Cardiac muscle cell (in vitro differentiated cells and primary cell): Measurements from ENCODE around the gene NOTCH3. TPM values are rescaled to one million over a fixed set of nuclear protein-coding genes. Genes with fewer than 3 reads are reported as not detected.

Source experiments
- DNase-seq, 2 donors: peaks; one replicate each; pipeline versions ENCODE4 v3.0.0 to v3.0.0-alpha.2; 2010 to 2017; ENCODE audit warnings: low read depth in 1 of 2, low spot score in 1 of 2
- H3K27ac ChIP-seq: fragments of 200-600 bp; sonication (generic); 2 replicates; pipeline ENCODE4 v1.5.1; 2016
- H3K27me3 ChIP-seq: fragments of 200-600 bp; sonication (generic); 2 replicates; pipeline ENCODE4 v1.6.0; 2016; ENCODE audit warnings: control low read depth
- H3K36me3 ChIP-seq: fragments of 200-600 bp; sonication (generic); 2 replicates; pipeline ENCODE4 v1.5.1; 2016; ENCODE audit warnings: control low read depth
- H3K4me1 ChIP-seq: fragments of 200-600 bp; sonication (generic); 2 replicates; pipeline ENCODE4 v1.8.1; 2017; ENCODE audit warnings: low read depth, mild to moderate bottlenecking, mixed run types
- H3K4me3 ChIP-seq: fragments of 200-600 bp; sonication (generic); 2 replicates; pipeline ENCODE4 v1.5.1; 2016; ENCODE audit warnings: mild to moderate bottlenecking
- H3K9me3 ChIP-seq: fragments of 200-600 bp; sonication (generic); 2 replicates; pipeline ENCODE4 v1.5.1; 2017; ENCODE audit warnings: low read depth, mild to moderate bottlenecking, control low read depth
- polyA plus RNA-seq: library from polyadenylated mRNA; unstranded; fragments of >200 nt; fragmentation: Nextera tagmentation; extraction: Ambion mirVana; gene quantifications from 2 replicates; pipeline ENCODE4 v1.2.1, GENCODE V29; 2016
- total RNA-seq: library from RNA; depleted of rRNA; stranded (reverse); fragments of >200 nt; gene quantifications from 2 replicates; pipeline ENCODE4 v1.2.3, GENCODE V29; 2016
- TF ChIP-seq, protein P1 (sequence below): IDR thresholded peaks from 2 replicates; pipeline ENCODE4 v1.5.1; 2012; ENCODE audit warnings: low read depth, mild to moderate bottlenecking, low read length

Gene NOTCH3
- total and polyA plus RNA-seq, 2 experiments from 2014 or later = 19.9 to 40.4 TPM

GRCh38 chr19:15244106-15244803 is 43.5 kb upstream of the NOTCH3 start:
- peaks cover 47% of the 10 kb centered on the region for H3K36me3 ChIP-seq
- H3K27me3 ChIP-seq = no peaks in the 10 kb centered on the region
- no peak overlapping the region for H3K4me3 ChIP-seq
- TF ChIP-seq, protein P1, sequence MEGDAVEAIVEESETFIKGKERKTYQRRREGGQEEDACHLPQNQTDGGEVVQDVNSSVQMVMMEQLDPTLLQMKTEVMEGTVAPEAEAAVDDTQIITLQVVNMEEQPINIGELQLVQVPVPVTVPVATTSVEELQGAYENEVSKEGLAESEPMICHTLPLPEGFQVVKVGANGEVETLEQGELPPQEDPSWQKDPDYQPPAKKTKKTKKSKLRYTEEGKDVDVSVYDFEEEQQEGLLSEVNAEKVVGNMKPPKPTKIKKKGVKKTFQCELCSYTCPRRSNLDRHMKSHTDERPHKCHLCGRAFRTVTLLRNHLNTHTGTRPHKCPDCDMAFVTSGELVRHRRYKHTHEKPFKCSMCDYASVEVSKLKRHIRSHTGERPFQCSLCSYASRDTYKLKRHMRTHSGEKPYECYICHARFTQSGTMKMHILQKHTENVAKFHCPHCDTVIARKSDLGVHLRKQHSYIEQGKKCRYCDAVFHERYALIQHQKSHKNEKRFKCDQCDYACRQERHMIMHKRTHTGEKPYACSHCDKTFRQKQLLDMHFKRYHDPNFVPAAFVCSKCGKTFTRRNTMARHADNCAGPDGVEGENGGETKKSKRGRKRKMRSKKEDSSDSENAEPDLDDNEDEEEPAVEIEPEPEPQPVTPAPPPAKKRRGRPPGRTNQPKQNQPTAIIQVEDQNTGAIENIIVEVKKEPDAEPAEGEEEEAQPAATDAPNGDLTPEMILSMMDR = no peak
- no peak overlapping the region for H3K27ac ChIP-seq
- DNase-seq = no peak
- H3K9me3 ChIP-seq = no peaks in the 10 kb centered on the region
- H3K4me1 ChIP-seq = no peaks in the 10 kb centered on the region

- H3K4me3 ChIP-seq = no peak overlapping the region
- no peaks in the 10 kb centered on the region for H3K27me3 ChIP-seq
- DNase-seq = no peak
- H3K36me3 ChIP-seq = peaks cover 52% of the 10 kb centered on the region
- no peaks in the 10 kb centered on the region for H3K9me3 ChIP-seq
- no peaks in the 10 kb centered on the region for H3K4me1 ChIP-seq
- no peak overlapping the region for H3K27ac ChIP-seq
- TF ChIP-seq, protein P1 = no peak
Observed at GRCh38 chr19:15243236-15243957, 42.6 kb upstream of the NOTCH3 start.

- Histone ChIP-seq H3K4me1 (no peaks in the 10 kb centered on the region), H3K27ac (no peak overlapping the region), H3K4me3 (no peak overlapping the region), H3K9me3 (no peaks in the 10 kb centered on the region), H3K27me3 (no peaks in the 10 kb centered on the region), H3K36me3 (peaks cover 44% of the 10 kb centered on the region)
- no peak for DNase-seq
- TF ChIP-seq, protein P1 = no peak
Observed at GRCh38 chr19:15241259-15241910, 40.6 kb upstream of the NOTCH3 start.

DNA sequence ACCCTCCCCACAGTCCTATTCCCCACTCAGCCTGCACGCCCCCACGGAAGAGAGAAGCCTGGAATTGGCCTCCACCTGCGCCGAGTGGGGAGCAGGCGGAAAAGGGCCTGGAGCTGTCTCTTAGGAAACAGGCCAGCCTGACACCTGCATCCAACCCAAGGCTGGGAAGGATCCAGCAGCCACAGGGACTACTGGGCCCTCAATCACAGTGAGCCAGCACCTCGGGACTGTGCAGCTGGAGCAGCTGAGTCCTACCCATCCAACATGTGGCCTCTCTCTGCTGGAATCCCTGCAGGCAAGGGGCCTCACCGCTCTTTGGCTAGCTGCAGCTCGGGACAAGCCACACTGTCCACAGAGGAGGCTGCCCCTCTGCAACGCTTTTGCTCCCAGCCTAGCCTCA is 39.7 kb upstream of the NOTCH3 start:
- H3K27me3 ChIP-seq = no peaks in the 10 kb centered on the region
- TF ChIP-seq, protein P1 = no peak
- H3K36me3 ChIP-seq = peaks cover 48% of the 10 kb centered on the region
- H3K4me1 ChIP-seq = no peaks in the 10 kb centered on the region
- H3K27ac ChIP-seq = no peak overlapping the region
- H3K9me3 ChIP-seq = no peaks in the 10 kb centered on the region
- DNase-seq = no peak
- H3K4me3 ChIP-seq = no peak overlapping the region

- no peak for DNase-seq
- Histone ChIP-seq H3K4me1 (no peaks in the 10 kb centered on the region), H3K27ac (no peak overlapping the region), H3K36me3 (peaks cover 46% of the 10 kb centered on the region), H3K27me3 (no peaks in the 10 kb centered on the region), H3K9me3 (no peaks in the 10 kb centered on the region), H3K4me3 (no peak overlapping the region)
- TF ChIP-seq, protein P1 = no peak
Observed at GRCh38 chr19:15239337-15239949, 38.6 kb upstream of the NOTCH3 start.
